Thoracic aorta (tissue), 2 donors: ENCODE results near the gene PLXNA3. TPM values are rescaled to one million over a fixed set of nuclear protein-coding genes. Genes with fewer than 3 reads are reported as not detected.

ENCODE experiments used
- ATAC-seq: fragments of 150-250 bp; one replicate; pipeline ENCODE4 v1.8.0; 2017; ENCODE audit warnings: low read depth; ENCODE audit not compliant: insufficient number of reproducible peaks, low FRiP score
- DNase-seq: peaks from one replicate; pipeline ENCODE4 v3.0.0-alpha.2; 2020; ENCODE audit warnings: low spot score
- H3K27ac ChIP-seq, 2 donors: fragments of 200-600 bp; sonication (generic); 1 replicate in 1 of 2; 2 replicates in 1 of 2; pipeline ENCODE4 v1.5.1; 2016; ENCODE audit warnings: mild to moderate bottlenecking in 2 of 2, moderate library complexity in 2 of 2
- H3K27me3 ChIP-seq: fragments of 200-600 bp; sonication (generic); replicated peaks from 2 replicates; pipeline ENCODE4 v1.6.0; 2016; ENCODE audit warnings: mild to moderate bottlenecking; ENCODE audit not compliant: insufficient read depth
- H3K36me3 ChIP-seq: fragments of 200-600 bp; sonication (generic); one replicate; pipeline ENCODE4 v1.5.1; 2016
- H3K4me1 ChIP-seq, 2 donors: fragments of 200-600 bp; sonication (generic); 1 replicate in 1 of 2; 2 replicates in 1 of 2; pipeline versions ENCODE4 v1.5.1 to v1.6.0; 2016; ENCODE audit warnings: low read depth in 2 of 2, mild to moderate bottlenecking in 1 of 2; ENCODE audit not compliant: control insufficient read depth in 1 of 2
- H3K4me3 ChIP-seq: fragments of 200-600 bp; sonication (generic); 2 replicates; pipeline ENCODE4 v1.5.1; 2016; ENCODE audit warnings: mild to moderate bottlenecking
- H3K9me3 ChIP-seq: fragments of 200-600 bp; sonication (generic); 2 replicates; pipeline ENCODE4 v1.5.1; 2016
- CTCF ChIP-seq: fragments of 200-600 bp; sonication (generic); IDR thresholded peaks from one replicate; pipeline ENCODE4 v1.5.1; 2019; ENCODE audit warnings: antibody characterized with exemption
- total RNA-seq, 2 donors: library from RNA; depleted of rRNA; stranded (reverse); fragments of >200 nt; gene quantifications; one replicate each; pipeline versions ENCODE4 v1.1.0 to v1.2.3, GENCODE V29; 2016

Gene PLXNA3
- total RNA-seq, 2 donors from 2014 or later: 39.3 to 40.9 TPM

DNA sequence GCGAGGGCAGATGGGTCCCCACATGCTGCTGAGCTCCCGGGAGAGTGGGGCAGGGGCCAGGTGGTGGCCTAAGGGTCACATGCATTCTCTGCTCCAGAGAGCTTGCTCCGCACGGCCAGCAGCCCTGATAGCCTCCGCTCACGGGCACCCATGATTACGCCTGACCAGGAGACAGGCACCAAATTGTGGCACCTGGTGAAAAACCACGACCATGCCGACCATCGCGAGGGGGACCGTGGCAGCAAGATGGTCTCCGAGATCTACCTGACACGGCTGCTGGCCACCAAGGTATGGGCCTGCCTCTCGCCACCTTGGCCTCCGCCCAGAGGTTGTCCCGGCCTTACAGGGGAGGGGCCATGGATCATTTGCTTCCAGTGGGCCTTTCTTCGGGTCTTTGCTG, 11.8 kb downstream of the PLXNA3 start:
- ATAC-seq (no peak), DNase-seq (no peak)
- TF ChIP-seq CTCF: no peak
- Histone ChIP-seq H3K36me3 (peaks cover 15% of the 10 kb centered on the region), H3K9me3 (no peaks in the 10 kb centered on the region), H3K27me3 (no peaks in the 10 kb centered on the region), H3K27ac (no peak overlapping the region), H3K4me1 (no peaks in the 10 kb centered on the region), H3K4me3 (no peak overlapping the region)

DNA sequence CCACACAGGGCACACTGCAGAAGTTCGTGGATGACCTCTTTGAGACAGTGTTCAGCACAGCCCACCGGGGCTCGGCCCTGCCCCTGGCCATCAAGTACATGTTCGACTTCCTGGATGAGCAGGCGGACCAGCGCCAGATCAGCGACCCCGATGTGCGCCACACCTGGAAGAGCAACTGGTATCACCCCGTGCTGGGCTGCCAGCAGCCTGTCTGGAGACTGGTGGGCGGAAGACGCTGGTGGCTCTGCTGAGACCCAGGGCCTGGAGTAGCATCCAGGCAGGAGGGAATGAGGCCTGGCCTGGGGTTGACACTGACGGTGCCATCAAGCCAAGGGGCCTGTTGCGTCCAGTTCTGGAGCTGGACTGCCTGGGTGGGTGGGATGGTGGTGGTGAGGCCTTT, 12.4 kb downstream of the PLXNA3 start:
- H3K4me1 ChIP-seq: no peaks in the 10 kb centered on the region
- H3K36me3 ChIP-seq: peaks cover 14% of the 10 kb centered on the region
- no peaks in the 10 kb centered on the region for H3K9me3 ChIP-seq
- DNase-seq (no peak), ATAC-seq (no peak)
- no peak overlapping the region for H3K27ac ChIP-seq
- no peaks in the 10 kb centered on the region for H3K27me3 ChIP-seq
- H3K4me3 ChIP-seq: no peak overlapping the region
- TF ChIP-seq CTCF: no peak

- Histone ChIP-seq H3K27ac (no peak overlapping the region), H3K36me3 (peaks cover 12% of the 10 kb centered on the region), H3K4me3 (no peak overlapping the region), H3K4me1 (no peaks in the 10 kb centered on the region), H3K9me3 (no peaks in the 10 kb centered on the region), H3K27me3 (no peaks in the 10 kb centered on the region)
- no peak for ATAC-seq
- no peak for DNase-seq
- TF ChIP-seq CTCF: no peak
Observed at GRCh38 chrX:154470914-154471568, 13.0 kb downstream of the PLXNA3 start.

- DNase-seq (no peak), ATAC-seq (no peak)
- no peak overlapping the region for H3K4me3 ChIP-seq
- no peak for TF ChIP-seq CTCF
- no peaks in the 10 kb centered on the region for H3K27me3 ChIP-seq
- H3K36me3 ChIP-seq: peaks cover 3% of the 10 kb centered on the region
- no peaks in the 10 kb centered on the region for H3K9me3 ChIP-seq
- no peak overlapping the region for H3K27ac ChIP-seq
- no peaks in the 10 kb centered on the region for H3K4me1 ChIP-seq
Observed at GRCh38 chrX:154471839-154472684, 14.0 kb downstream of the PLXNA3 start.

DNA sequence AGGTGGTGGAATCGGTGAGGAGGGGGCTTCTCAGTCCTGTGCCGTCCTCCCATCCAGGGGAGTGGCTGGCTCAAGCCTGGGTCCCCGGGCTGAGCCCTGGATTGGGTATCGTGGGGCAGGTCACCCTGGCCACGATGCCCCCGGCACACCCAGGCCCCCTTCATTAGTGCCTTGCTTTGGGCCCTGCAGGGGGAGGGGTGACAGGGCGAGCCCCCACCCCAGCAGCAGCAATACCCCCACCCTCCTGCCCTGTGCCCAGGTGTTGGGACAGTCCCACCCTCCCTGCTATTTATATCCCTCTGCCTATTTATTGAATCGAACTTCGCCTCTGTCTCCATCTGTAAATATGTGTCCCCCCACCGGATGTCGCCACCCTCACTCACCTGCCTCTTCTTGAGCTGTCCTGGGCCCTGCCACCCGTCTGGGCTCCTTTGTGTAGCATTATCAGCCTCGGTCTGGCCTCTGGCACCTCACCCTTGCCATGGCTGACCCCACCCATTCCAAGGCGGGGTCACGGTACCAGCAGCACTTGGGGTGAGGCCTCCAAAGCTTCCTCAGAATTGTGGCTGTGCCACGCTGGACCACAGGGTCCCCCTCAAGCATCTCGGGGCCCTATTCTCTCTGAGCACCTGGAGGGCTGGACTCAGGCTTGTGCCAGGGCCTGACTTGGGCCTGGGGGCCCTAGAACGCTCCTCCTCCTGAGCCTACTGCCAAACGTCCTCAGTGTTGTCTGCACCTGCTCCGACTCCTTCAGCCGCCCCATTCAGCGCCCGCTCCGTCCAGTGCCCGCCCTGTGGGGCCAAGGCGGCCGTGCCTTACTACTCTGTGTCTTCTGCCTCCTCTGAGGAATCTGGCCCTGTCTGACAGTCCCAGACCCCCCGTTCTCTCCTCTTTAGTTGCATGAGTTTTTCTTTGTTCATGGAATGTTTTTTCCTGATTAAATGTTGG, 14.9 kb downstream of the PLXNA3 start:
- Histone ChIP-seq H3K4me3 (no peak overlapping the region), H3K27me3 (no peaks in the 10 kb centered on the region), H3K36me3 (peaks cover 3% of the 10 kb centered on the region), H3K9me3 (no peaks in the 10 kb centered on the region), H3K4me1 (no peaks in the 10 kb centered on the region), H3K27ac (no peak overlapping the region)
- no peak for ATAC-seq
- DNase-seq: no peak
- no peak for TF ChIP-seq CTCF
